Tibial nerve (tissue), 4 donors: Measurements from ENCODE around the gene GPR132. TPM values are rescaled to one million over a fixed set of nuclear protein-coding genes. Genes with fewer than 3 reads are reported as not detected.

Experiments used
- DNase-seq, 2 donors: peaks; one replicate each; pipeline ENCODE4 v3.0.0-alpha.2; 2019; ENCODE audit warnings: low spot score in 2 of 2
- H3K27ac ChIP-seq, 4 donors: fragments of 200-600 bp; sonication (generic) in 3 of 4; one replicate each; pipeline ENCODE4 v1.5.1; 2017 to 2019; ENCODE audit warnings: mild to moderate bottlenecking in 1 of 4
- H3K27me3 ChIP-seq, 2 donors: fragments of 200-600 bp; sonication (generic) in 1 of 2; one replicate each; pipeline versions ENCODE4 v1.5.1 to v1.6.0; 2017 to 2019
- H3K36me3 ChIP-seq, 3 donors: fragments of 200-600 bp; sonication (generic); one replicate each; pipeline ENCODE4 v1.5.1; 2018 to 2019
- H3K4me1 ChIP-seq, 4 donors: fragments of 200-600 bp; sonication (generic) in 3 of 4; one replicate each; pipeline ENCODE4 v1.5.1; 2017 to 2019
- H3K4me3 ChIP-seq, 4 donors: fragments of 200-600 bp; sonication (generic) in 3 of 4; one replicate each; pipeline ENCODE4 v1.5.1; 2017 to 2019; ENCODE audit warnings: mild to moderate bottlenecking in 1 of 4, moderate library complexity in 1 of 4
- H3K9me3 ChIP-seq, 4 donors: fragments of 200-600 bp; sonication (generic) in 3 of 4; one replicate each; pipeline ENCODE4 v1.5.1; 2017 to 2019
- EP300 ChIP-seq, 2 donors: sonication (generic); formaldehyde crosslinking; IDR thresholded peaks; one replicate each; pipeline ENCODE4 v1.6.1; 2017; ENCODE audit warnings: antibody characterized with exemption in 2 of 2, mild to moderate bottlenecking in 1 of 2
- POLR2A ChIP-seq, 2 donors: fragments of 450-650 bp; IDR thresholded peaks; one replicate each; pipeline ENCODE4 v1.6.1; 2017; ENCODE audit warnings: antibody characterized with exemption in 2 of 2, mild to moderate bottlenecking in 2 of 2, moderate library complexity in 2 of 2
- WGBS, 2 donors: methylation state at CpG; one replicate each; pipeline ENCODE4 v1.1.5; 2018; 5-methylcytosine and 5-hydroxymethylcytosine counted together
- total RNA-seq, 4 donors: library from RNA; depleted of rRNA; stranded (reverse); fragments of >200 nt; gene quantifications; one replicate each; pipeline ENCODE4 v1.1.0, GENCODE V29; 2016
- TF ChIP-seq, protein P1 (sequence below), 5 experiments: fragments of 200-600 bp in 3 of 5; fragments of 450-650 bp in 2 of 5; sonication (generic) in 3 of 5; IDR thresholded peaks; one replicate each; pipeline ENCODE4 v1.5.1; 2016 to 2019; ENCODE audit warnings: antibody characterized with exemption in 5 of 5, mild to moderate bottlenecking in 3 of 5, moderate library complexity in 2 of 5

Gene GPR132
- total RNA-seq, 4 donors from 2014 or later, result 1.5 to 7.7 (median 5.4) TPM

DNA sequence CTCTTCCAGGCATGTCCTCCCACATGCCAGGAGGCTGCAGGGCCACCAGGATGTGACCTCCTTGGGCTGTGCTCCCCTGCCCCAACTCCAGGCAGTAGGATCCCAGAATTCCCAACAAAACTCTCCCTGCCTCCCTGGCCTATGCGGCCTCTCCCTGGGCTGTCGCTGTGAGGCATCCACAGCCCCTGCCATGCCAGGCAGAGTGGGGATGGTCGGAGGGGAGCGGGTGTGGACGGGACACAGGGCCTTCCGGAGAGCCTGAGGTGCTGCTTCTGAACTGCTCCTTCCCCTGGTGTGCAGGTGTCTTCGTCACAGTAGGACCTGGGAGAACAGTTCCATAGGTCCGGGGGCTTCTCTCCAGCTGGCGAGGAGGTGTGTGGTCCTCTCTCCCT, 18.3 kb downstream of the GPR132 start:
- H3K27me3 ChIP-seq, result peaks cover 0 to 24% of the 10 kb centered on the region in 2 donors
- H3K4me1 ChIP-seq, result peaks cover 0 to 16% (median 0%) of the 10 kb centered on the region in 4 donors
- WGBS, 2 donors, result 85 to 89% methylated on average over 6 to 9 of the region's 9 CpGs
- H3K4me3 ChIP-seq, result no peak overlapping the region
- DNase-seq, result no peak
- TF ChIP-seq, protein P1, sequence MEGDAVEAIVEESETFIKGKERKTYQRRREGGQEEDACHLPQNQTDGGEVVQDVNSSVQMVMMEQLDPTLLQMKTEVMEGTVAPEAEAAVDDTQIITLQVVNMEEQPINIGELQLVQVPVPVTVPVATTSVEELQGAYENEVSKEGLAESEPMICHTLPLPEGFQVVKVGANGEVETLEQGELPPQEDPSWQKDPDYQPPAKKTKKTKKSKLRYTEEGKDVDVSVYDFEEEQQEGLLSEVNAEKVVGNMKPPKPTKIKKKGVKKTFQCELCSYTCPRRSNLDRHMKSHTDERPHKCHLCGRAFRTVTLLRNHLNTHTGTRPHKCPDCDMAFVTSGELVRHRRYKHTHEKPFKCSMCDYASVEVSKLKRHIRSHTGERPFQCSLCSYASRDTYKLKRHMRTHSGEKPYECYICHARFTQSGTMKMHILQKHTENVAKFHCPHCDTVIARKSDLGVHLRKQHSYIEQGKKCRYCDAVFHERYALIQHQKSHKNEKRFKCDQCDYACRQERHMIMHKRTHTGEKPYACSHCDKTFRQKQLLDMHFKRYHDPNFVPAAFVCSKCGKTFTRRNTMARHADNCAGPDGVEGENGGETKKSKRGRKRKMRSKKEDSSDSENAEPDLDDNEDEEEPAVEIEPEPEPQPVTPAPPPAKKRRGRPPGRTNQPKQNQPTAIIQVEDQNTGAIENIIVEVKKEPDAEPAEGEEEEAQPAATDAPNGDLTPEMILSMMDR (IDR thresholded peaks at IDR 0.05), result no peak
- TF ChIP-seq POLR2A (IDR thresholded peaks at IDR 0.05), result no peak
- TF ChIP-seq EP300 (IDR thresholded peaks at IDR 0.05), result no peak
- peaks cover 0 to 3% (median 0%) of the 10 kb centered on the region in 3 donors for H3K36me3 ChIP-seq
- H3K9me3 ChIP-seq, result no peaks in the 10 kb centered on the region
- H3K27ac ChIP-seq, result no peak overlapping the region

DNA sequence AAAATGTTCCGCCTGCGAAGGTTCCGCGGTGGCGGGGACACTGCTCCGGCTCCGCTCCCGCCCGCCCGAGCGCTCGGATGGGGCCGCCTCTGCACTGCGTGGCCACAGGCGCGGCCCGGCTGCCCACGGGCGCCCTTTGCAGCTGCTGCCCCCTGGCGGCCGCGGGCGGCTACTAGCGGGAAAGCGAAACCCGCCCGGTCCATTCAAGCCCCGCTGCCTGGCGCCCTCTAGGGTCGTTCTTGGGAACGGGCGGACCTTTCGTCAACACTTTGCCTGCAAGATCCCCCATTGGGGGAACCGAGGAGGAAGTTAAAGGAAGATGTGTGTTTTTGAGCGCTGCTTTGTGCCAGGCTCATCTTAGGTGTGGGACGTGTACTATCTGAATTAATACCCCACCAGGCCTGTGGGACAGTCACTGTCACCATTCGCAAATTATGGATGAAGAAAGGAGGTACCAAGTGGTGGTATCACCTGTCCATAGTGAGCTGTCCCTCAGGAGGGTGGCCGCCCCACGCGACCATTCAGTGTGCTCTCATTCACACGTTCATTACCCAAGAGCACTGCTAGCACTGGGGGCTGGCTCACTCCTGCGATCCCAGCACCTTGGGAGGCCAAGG, 19.4 kb downstream of the GPR132 start:
- H3K9me3 ChIP-seq, result no peaks in the 10 kb centered on the region
- no peak overlapping the region for H3K4me3 ChIP-seq
- 6 to 9% methylated on average over 27 to 34 of the region's 42 CpGs for WGBS, 2 donors
- H3K4me1 ChIP-seq, result peaks cover 0 to 14% (median 0%) of the 10 kb centered on the region in 4 donors
- peaks cover 0 to 25% of the 10 kb centered on the region in 2 donors for H3K27me3 ChIP-seq
- peak; percentile 72 to 91 for DNase-seq
- peaks cover 0 to 3% (median 0%) of the 10 kb centered on the region in 3 donors for H3K36me3 ChIP-seq
- H3K27ac ChIP-seq, result no peak overlapping the region
- TF ChIP-seq EP300 (IDR thresholded peaks at IDR 0.05) (peak in 1 of 2 donors; percentile 18), POLR2A (IDR thresholded peaks at IDR 0.05) (no peak)
- TF ChIP-seq, protein P1 (IDR thresholded peaks at IDR 0.05), result peak; percentile 95 to 100 (median 99)

DNA sequence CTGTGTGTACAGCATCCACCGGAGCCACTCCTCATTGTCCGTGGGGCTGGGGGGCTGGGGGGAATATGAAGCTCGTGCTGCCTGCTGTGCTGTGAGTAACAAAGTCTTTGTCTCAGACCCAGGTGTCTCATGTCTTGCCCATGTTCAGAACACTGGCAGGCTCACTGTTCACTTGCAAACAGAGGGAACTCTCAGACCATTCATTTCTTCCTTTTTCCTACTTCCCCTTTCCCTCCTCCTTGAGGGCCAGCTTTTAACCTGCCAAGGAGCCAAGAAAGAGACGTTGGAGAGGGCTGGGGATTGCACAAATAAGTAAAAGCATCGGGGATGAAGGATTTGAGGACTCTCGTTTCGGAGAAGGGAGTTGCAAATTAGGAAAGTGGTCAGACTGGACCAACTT, 21.6 kb downstream of the GPR132 start:
- Histone ChIP-seq H3K4me3 (no peak overlapping the region), H3K27me3 (peaks cover 0 to 33% of the 10 kb centered on the region in 2 donors), H3K9me3 (no peaks in the 10 kb centered on the region), H3K27ac (no peak overlapping the region), H3K36me3 (no peaks in the 10 kb centered on the region), H3K4me1 (peaks cover 0 to 9% (median 0%) of the 10 kb centered on the region in 4 donors)
- DNase-seq, result no peak
- 63 to 65% methylated on average over 7 of the region's 7 CpGs for WGBS, 2 donors
- TF ChIP-seq, protein P1 (IDR thresholded peaks at IDR 0.05), result no peak
- TF ChIP-seq POLR2A (IDR thresholded peaks at IDR 0.05) (no peak), EP300 (IDR thresholded peaks at IDR 0.05) (no peak)

DNA sequence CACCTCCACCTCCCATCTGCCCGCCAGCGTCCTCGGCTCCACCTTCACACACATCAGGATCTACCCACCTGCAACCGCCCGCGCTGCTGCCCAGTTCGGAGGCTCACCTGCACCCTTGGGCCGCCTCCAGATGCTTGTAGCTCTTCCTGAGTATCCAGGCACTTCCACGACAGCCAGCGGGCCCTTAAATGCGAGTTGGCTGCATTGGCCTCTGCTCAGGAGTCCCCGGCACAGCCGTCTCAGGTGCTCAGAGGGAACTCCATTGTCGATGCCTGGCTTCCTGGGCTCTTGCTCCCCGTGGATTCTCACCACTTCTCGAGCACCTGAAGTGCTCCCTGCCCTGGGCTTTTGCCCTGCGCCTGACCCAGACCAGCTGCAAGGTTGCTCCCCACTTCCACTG, 22.4 kb downstream of the GPR132 start:
- 81 to 83% methylated on average over 17 of the region's 17 CpGs for WGBS, 2 donors
- H3K27me3 ChIP-seq, result peaks cover 0 to 34% of the 10 kb centered on the region in 2 donors
- DNase-seq, result no peak
- H3K36me3 ChIP-seq, result no peaks in the 10 kb centered on the region
- H3K4me1 ChIP-seq, result peaks cover 0 to 9% (median 0%) of the 10 kb centered on the region in 4 donors
- H3K27ac ChIP-seq, result no peak overlapping the region
- H3K9me3 ChIP-seq, result no peaks in the 10 kb centered on the region
- TF ChIP-seq, protein P1 (IDR thresholded peaks at IDR 0.05), result no peak
- TF ChIP-seq POLR2A (IDR thresholded peaks at IDR 0.05), result no peak
- no peak for TF ChIP-seq EP300 (IDR thresholded peaks at IDR 0.05)
- H3K4me3 ChIP-seq, result no peak overlapping the region
